ENCODE data around the gene LRMDA.

DNA sequence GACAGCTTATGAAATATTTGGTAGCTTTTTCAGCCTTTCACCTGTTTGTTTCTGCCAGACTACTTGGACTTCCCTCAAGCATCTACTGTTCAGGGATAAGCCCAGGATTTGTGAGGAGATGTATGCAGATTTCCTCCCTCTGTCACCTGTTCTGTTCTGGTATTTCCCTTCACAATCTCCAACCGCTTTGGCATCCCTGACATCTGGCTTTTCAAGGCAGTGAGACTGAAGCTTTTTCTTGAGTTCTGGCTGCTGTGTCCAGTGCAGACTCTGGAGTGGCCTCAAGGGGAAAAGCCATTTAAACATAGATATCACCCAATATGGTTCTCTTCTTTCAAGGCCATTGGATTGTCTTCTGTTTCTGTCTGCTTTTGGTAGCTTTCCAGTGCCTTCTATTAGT, 369.7 kb downstream of the LRMDA start:
- TF ChIP-seq, protein P1, sequence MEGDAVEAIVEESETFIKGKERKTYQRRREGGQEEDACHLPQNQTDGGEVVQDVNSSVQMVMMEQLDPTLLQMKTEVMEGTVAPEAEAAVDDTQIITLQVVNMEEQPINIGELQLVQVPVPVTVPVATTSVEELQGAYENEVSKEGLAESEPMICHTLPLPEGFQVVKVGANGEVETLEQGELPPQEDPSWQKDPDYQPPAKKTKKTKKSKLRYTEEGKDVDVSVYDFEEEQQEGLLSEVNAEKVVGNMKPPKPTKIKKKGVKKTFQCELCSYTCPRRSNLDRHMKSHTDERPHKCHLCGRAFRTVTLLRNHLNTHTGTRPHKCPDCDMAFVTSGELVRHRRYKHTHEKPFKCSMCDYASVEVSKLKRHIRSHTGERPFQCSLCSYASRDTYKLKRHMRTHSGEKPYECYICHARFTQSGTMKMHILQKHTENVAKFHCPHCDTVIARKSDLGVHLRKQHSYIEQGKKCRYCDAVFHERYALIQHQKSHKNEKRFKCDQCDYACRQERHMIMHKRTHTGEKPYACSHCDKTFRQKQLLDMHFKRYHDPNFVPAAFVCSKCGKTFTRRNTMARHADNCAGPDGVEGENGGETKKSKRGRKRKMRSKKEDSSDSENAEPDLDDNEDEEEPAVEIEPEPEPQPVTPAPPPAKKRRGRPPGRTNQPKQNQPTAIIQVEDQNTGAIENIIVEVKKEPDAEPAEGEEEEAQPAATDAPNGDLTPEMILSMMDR (IDR thresholded peaks at IDR 0.05; ENCODE audit: extremely low read depth in 1 of 2, insufficient read depth in 1 of 2, low read depth in 1 of 2, low read length in 2 of 2) = no peak
- TF ChIP-seq POLR2A (IDR thresholded peaks at IDR 0.05; ENCODE audit: low read depth, low read length) (no peak), EZH2 (IDR thresholded peaks at IDR 0.05; ENCODE audit: borderline replicate concordance, low read depth, low read length, severe bottlenecking) (no peak), POLR2AphosphoS5 (IDR thresholded peaks at IDR 0.05; ENCODE audit: insufficient read depth, low read depth, low read length) (no peak)
- TF ChIP-seq, protein P2, sequence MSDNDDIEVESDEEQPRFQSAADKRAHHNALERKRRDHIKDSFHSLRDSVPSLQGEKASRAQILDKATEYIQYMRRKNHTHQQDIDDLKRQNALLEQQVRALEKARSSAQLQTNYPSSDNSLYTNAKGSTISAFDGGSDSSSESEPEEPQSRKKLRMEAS (IDR thresholded peaks at IDR 0.05; ENCODE audit: insufficient read depth, insufficient read length) = no peak
